OCI-M2 (cell line): ENCODE results near the gene ATXN7L1.
"Not testable (repeated sequence)": the region's sequence is repeated elsewhere in the genome, so short reads cannot be mapped to it uniquely, and the experiment has no call there.

Experiments used
- DNase-seq: peaks from one replicate; lab custom pipeline; 2025; ENCODE audit not compliant: unreplicated experiment; lab: John Stamatoyannopoulos, UW

ATXN7L1 gene

DNA sequence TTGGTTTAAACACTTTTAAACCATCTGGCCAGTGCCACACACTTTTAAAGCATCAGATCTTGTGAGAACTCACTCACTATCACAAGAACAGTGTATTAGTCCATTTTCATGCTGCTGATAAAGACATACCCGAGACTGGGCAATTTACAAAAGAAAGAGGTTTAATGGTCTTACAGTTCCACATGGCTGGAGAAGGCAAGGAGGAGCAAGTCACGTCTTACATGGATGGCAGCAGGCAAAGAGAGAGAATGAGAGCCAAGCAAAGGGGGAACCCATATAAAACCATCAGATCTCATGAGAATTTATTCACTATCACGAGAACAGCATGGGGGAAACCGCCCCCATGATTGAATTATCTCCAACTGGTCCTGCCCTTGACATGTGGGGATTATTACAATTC is 165.7 kb downstream of the ATXN7L1 start:
- DNase-seq = not testable (repeated sequence)

DNA sequence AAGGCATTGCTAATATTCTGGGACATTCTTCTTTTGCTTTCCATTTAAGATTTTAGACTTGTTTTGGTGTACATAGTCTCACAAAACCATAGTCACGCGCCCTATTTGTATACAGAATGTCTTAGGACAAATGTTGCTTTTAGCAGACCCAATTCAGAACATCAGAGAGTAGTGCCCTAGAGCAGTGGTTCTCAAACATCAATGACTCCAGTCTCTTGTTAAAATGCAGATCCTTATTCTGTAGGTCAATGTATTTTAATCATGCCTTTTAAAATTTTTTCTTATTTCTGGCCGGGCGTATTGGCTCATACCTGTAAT is 167.7 kb downstream of the ATXN7L1 start:
- no peak for DNase-seq

DNA sequence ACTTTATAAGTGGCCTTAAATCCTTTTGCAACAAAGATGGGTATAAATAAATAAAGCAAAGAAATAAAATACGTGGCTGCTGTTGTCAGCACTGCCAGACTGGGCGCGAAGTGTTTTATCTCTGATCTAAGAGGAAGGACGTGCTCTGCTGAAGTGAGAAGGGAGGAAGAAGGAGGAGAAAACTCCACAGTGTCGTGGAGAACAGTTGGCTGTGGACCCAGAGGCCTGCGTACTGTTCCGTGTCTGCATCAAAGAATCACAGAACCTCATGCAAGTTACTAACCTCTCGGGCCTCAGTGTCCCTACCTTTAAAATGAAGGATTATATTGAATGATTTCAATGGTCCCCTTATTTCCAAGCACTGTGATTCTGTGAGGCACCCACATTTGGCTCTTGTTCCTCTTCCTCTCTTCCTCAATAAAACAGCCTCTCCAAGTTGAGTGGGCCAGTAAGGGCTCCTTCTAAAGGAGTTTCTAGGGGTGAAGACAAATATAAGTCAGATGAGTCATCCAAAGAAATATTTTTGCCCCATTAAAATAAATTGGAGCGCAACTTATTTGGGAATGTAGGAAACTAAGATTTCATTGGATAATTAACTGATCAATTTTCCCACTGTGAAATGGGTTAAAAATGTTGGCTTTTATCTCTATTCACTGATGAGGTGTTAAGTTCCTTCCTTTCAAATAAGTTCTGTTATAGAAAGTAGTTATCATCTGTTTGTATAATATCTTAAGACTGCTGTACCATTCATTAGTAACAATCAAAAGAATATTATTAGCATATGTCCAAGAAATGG is 168.2 kb downstream of the ATXN7L1 start:
- no peak for DNase-seq

DNA sequence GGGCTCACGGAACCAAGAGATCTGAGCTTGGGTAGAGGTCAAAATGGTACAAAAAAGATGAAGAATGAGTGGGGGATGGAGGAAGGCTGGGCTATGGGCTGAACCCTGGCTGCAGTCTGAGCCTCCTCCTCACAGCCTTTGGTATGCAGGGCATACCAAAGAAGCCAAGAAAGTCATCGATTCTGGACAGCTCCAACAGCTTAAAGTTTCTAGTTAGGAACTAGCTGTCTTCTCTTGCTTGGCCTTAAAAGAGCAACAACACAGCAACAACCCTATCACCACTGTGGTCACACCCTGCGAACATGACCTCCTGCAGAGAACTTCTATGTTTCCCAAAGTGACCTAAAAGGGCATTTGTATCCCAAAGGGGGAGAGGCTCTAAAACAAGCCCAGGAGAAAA is 169.0 kb downstream of the ATXN7L1 start:
- DNase-seq = no peak

DNA sequence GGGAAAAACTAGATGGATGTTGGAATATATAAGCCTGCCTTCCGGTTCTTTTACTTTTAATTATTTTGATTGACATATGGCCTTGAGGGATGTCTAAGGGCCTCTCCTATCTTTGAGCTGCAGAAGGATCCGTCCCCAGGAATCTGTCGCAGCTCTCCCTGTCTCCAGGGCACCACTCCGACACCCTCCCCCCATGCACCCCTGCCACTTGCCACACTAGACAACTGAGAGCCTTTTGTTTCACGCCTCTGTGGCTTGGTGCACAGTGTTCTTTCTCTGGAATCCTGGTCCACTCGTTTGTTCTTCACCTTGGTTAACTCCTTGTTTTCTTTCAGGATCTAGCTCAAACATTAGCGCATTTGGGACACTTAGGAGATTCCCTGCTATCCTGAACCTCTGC is 171.0 kb downstream of the ATXN7L1 start:
- DNase-seq = no peak

DNA sequence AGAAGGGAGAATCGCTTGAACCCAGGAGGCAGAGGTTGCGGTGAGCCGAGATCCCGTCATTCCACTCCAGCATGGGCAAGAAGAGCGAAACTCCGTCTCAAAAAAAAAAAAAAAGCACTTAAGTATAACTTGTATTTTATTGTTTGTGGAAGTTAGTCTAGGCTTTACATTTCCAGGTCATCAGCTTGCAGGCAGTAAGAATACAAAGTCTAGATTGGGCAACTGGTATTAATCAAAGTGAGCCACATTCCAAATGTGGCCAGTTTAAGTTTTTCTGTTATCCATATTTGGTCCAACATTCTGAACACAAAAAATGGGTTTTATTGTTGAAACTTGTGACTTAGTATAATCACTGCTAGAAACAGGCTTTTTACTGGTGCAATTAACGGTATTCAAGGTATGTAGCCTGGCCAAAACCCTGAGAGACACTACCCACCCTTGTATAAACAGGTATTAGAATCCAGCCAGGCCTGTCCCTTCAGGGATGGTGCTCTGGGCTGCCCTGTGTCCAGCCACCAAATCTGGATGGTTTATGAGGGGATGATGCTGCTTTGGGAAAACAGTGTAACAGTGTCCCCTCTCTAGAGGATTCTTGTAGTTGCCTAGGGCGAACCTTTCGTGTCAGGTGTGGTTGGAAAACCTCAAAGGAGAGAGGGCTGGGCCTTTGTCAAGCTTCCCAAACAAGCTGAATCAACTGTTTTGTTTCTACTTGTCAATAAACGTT is 173.0 kb downstream of the ATXN7L1 start:
- no peak for DNase-seq

DNA sequence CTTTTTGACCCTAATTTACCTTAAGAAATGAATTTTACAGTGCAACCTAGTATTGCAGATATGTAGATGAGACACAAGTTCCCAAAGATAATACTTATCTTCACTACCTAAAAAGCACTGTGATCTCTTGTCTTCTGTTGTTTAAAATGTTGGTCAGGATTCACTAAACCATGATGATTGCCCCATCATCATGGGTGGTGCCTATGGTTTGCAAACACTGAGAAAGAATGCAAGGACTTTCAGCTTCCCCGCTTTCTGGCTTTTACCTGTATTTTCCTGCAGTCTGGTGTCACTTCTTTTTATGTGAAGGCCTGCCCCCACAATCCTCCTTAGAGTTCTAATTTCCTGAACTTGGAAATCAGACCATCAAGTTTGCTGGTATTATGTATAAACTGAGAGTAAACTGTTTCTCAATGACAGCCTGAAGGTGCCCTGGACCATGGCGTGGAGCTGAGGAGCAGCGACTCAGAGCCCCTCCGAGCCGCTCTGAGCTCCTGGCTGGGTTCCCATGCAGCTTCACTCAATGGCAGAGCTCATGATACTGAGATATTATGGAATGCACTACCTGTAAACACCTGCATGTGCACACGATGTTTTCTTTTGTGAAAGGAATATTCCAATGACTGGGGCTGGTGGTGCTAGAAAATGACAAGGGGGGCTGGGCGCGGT is 176.7 kb downstream of the ATXN7L1 start:
- DNase-seq = no peak

DNA sequence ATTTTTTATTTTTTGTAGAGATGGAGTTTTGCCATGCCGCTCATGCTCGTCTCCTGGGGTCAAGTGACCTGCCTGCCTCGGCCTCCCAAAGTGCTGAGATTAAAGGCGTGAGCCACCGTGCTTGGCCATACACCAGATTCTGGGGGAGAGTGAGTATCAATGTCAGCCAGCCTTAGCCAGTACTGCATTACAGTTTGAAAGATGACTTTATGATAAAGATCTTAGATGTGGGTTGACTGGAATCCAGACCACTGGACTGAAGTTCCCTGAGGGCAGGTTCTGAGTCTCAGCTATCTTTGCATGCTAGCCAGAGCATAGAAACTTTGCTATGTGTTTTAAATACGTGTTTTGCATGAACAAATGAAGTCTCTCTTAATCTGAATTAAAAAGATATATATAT is 177.9 kb downstream of the ATXN7L1 start:
- no peak for DNase-seq

DNA sequence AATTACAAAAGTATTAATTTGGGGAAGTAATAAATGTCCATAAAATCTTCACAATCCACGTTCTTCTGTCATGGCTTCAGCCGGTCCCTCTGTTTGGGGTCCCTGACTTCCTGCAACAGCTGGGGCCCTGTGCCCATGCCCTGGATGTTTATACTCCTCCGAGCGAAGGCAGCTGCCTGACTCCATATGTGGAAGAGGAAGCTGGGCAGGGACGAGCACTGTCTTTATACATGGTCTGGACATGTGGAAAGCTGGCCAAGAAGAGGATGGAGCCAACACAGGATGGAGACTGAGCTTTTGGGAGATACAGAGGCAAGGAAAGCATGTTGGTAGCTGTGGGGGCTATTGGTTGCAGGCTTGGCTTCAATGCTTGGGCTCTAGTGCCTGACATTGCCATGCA is 178.6 kb downstream of the ATXN7L1 start:
- DNase-seq = no peak

DNA sequence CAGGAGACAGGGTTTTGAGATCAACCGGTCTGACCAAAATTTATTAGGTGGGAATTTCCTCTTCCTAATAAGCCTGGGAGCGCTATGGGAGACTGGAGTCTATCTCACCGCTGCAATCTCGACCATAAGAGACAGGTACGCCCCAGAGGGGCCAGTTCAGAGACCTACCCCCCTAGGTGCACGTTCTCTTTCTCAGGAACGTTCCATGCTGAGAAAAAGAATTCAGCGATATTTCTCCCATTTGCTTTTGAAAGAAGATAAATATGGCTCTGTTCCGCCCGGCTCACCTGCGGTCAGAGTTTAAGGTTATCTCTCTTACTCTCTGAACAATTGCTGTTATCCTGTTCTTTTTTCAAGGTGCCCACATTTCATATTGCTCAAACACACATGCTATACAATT is 179.2 kb downstream of the ATXN7L1 start:
- DNase-seq = not testable (repeated sequence)

DNA sequence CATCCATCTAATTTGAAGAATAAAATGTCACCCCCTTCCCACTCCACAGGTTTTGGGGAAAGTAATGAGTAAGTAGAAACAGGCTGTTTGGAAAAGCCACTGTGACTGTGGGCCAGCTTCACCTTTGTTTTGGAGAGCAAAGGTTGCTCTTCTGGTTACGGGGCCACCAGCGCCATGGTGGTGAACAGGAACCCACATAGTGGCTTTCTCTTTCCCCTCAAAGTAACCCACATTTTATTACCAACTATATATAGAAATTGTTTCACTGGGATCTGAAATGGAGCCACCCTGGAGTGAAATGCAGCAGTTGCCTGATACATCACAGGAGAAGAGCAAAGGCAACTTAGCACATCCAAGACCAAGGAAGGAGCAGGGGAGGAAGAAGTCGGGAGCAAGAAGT is 182.8 kb downstream of the ATXN7L1 start:
- DNase-seq = no peak

DNA sequence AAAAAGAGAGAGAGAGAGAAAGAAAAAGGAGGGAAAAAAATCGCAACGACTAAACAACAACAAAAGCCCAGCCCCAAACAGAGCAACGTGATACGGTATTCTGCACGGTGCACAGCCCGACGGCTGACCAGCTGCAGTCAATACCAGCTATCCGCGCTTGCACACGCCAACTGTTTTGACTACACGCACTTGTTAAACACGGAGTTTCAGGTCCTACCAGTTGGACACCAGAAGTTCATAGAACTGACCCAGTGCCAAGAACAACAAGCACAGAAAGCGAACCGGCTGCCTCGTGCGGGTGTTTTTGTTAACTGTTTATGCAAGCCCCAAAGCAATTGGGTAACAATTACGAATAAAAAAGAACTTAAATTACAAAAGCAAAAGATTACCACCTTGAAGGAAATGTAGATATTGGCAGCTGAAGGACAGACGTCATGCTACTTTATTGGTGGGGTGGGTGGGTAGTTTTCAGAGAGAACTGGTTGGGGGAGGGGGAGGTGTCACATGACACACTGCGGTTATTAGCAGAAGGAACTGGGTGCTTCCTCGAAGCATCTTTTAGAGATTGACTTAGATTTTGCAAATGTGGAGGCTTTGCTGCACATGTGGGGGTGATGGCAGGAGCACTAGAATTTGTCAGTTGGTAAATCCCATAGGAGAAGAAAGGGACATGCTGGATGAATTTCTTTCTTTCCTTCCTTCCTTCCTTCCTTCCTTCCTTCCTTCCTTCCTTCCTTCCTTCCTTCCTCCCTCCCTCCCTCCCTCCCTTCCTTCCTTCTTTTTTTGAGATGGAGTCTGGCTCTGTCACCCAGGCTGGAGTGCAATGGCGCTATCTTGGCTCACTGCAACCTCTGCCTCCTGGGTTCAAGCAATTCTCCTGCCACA is 184.5 kb downstream of the ATXN7L1 start:
- no peak for DNase-seq

DNA sequence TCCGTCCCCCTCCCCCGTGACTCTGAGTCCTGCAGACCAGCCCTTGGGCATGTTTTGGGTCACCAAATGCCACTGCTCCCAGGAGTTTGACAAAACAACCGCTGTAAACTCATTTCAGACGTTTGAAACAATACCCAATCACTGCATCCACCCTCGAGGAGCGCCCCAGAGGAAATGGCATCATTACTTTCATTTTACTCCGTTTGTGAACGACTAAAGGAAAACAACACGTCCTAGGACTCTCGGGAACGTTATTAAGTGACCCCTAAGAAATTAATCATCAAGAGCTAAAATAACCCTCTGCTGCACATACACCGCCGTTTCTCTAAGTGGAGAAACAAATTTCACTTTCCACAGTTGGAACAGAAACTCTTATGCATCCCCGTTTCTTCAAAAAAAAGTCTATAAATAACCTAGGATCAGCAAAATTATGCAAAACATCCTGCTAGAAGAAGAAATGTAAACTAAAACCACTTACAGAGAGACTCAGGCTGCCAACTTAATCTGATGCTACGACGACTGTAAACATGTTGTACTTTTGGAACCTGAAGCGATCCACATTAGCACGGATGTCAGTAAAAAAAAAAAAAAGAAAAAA is 185.2 kb downstream of the ATXN7L1 start:
- no peak for DNase-seq

DNA sequence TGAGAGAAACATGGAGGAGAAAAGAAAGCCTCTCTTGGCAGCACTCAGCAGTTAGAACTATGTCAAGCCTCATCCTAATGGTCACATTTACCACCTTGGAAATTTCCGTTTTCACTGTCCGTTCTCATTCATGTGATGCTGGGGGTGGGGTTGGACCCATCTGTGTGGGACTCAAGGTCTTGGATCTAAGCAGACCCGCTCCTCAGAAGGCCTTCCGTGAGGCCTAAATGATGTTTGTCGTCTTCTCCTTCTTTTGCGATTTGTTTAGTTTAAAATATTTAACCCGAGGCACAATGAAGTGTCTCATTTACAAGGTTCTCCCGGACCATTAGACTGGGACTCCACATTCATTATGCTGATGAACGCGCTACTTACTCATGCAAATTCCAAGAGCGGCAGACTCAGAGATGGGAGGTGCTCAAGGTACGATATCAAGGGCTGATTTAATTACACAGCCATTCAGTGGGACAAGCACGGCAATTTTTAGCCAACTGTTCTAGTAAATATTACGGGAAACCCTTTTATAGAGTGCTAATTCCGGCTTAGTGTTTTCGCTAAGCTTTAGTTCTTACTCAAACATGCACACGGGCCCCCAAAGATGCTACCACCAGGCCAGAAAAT is 186.0 kb downstream of the ATXN7L1 start:
- no peak for DNase-seq

DNA sequence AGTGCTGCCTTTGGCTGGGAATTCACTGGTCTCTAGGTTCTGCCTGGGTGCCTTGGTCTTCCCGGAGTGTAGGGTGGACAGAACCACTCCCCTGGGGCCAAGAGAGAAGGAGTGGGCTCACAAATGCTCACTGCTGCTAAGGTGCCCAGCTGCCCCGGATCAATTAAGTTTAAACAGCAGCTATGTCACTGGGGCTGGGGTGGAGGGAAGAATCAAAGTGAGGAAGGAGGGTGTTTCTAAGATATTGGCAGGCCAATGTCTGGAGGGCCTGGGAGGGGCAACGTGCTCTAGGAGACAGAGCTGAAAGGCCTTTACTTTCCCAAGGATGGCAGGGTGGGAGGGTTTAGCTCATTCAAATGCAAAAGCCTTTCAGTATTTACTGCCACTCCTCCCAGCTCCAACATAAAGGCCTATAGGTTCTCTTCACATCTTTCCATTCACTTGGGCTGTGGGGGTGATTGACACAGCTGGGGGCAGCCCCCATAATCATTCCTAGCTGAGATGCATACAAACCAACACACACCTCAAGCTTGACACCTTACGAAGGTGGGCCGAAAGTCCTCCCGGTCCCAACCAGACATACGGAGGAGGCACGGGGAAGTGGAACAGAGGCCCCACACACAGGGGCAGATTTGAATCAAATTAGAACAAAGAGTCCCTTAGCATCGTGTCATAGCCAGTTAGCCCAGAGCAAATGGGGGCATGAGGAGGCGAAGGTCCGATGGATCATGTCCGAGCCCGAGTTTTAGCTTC is 187.2 kb downstream of the ATXN7L1 start:
- DNase-seq = no peak

DNA sequence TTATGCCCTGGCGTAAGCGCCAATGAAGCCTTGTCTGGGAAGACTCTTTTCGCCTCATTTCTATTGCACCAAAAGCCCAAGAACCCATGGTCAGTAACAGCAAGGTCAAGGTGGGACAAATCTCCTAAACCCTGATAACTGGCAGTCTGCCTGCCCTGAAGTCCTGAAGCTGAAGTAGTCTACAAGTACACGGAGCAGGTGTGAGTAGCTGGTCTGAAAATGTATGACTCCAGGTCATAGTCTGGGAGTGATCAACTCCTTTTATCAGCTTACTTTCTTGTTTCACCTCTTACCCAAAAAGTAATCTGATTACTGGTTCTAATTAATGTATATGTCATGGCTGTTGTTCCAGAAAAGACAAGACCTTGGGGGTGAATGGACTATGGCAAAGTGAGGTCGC is 187.8 kb downstream of the ATXN7L1 start:
- DNase-seq = no peak

DNA sequence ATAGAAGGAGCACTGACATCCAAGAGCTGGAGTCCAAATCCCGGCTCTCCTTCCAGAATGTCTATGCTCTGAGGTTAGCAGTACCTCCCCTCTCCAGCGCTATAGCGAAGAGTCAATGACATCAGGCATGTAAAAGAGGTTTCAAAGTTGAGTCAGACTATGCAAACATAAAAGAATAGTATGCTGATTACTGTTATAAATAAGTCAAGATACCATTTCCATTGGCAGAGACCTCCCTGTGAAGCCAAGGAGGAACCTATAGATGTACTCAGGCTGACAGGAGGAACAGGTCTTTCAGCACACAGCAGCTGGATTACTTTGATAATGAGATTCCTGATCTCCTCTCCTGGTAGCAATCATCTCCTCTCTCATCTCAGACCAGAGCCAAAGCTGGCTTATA is 191.2 kb downstream of the ATXN7L1 start:
- DNase-seq = no peak

DNA sequence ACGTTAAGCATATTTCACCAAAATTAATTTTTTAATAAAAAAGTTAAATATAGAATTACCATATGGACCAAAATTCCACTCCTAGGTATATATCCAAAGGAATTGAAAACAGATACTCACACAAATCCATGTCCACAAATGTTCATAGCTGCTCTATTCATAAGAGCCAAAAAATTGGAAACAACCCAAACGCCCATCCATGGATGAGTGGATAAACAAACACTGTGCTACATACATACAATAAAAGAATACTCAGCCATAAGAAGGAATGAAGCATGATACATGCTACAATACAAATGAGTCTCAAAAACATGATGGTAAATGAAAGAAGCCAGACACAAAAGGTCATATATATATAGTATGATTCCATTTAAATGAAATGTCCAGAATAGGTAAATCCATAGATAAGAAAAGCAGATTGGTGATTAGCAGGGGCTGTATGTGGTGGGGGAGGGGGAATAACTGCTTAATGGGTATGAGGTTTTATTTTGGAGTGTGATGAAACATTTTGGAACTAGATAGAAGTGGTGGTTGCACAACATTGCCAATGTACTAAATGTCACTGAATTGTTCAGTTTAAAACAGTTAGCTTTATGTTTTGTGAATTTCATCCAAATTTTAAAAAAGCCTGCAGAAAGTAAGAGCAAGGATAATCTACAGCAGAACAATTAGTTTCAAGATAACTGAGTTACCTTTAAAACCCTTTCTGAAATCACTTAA is 193.9 kb downstream of the ATXN7L1 start:
- DNase-seq = no peak
